ENCODE results near the gene CISD3. TPM values are rescaled to one million over a fixed set of nuclear protein-coding genes. Genes with fewer than 3 reads are reported as not detected.

The CISD3 gene
- total and polyA plus RNA-seq, 4 donors: 4.5 to 152 (median 37.3) TPM

- no peak overlapping the region for H3K27ac ChIP-seq (ENCODE audit: low read depth in 1 of 2, low read length in 2 of 2)
- no peak for TF ChIP-seq GABPA (IDR thresholded peaks at IDR 0.05 in 1 of 2, conservative IDR thresholded peaks at IDR 0.05 in 1 of 2)
- no peak for TF ChIP-seq REST (IDR thresholded peaks at IDR 0.05)
- no peak for TF ChIP-seq YY1 (IDR thresholded peaks at IDR 0.05)
- TF ChIP-seq MAX (IDR thresholded peaks at IDR 0.05): no peak
- no peak for TF ChIP-seq RAD21 (IDR thresholded peaks at IDR 0.05)
- no peak for TF ChIP-seq HNF4A (conservative IDR thresholded peaks at IDR 0.05)
- TF ChIP-seq SP1 (IDR thresholded peaks at IDR 0.05): no peak
- TF ChIP-seq HNF4G (IDR thresholded peaks at IDR 0.05): no peak
- TF ChIP-seq EGR1 (IDR thresholded peaks at IDR 0.05; ENCODE audit: low read depth in 2 of 2): no peak
- no peak for TF ChIP-seq ZBTB33 (IDR thresholded peaks at IDR 0.05)
- TF ChIP-seq JUND (IDR thresholded peaks at IDR 0.05): no peak
- TF ChIP-seq ATF3 (IDR thresholded peaks at IDR 0.05): no peak
- no peak for TF ChIP-seq CTCF (IDR thresholded peaks at IDR 0.05; ENCODE audit: low read depth, low read length, missing input control)
- no peak for TF ChIP-seq FOXA2 (IDR thresholded peaks at IDR 0.05)
- no peak for TF ChIP-seq TAF1 (conservative IDR thresholded peaks at IDR 0.05)
- TF ChIP-seq NR2F2 (IDR thresholded peaks at IDR 0.05): no peak
- no peak for TF ChIP-seq FOXA1 (IDR thresholded peaks at IDR 0.05)
- no peak overlapping the region for H3K4me3 ChIP-seq (ENCODE audit: low read depth in 1 of 3, low read length in 3 of 3)
- no peak overlapping the region for H3K9ac ChIP-seq (ENCODE audit: low read depth in 1 of 2, low read length in 2 of 2)
- H3K36me3 ChIP-seq (ENCODE audit: control insufficient read depth in 4 of 4, insufficient read depth in 3 of 4, low read depth in 1 of 4, low read length in 3 of 4): peaks cover 5 to 27% (median 7%) of the 10 kb centered on the region in 4 donors
- 94% methylated on average over 18 of the region's 18 CpGs for WGBS
- H3K4me1 ChIP-seq (ENCODE audit: control insufficient read depth in 4 of 4, insufficient read depth in 4 of 4, low read length in 3 of 4): peaks cover 0 to 13% (median 6%) of the 10 kb centered on the region in 4 donors
- no peaks in the 10 kb centered on the region for H3K27me3 ChIP-seq (ENCODE audit: control insufficient read depth in 4 of 4, insufficient read depth in 4 of 4, low read length in 3 of 4)
- DNase-seq (ENCODE audit: low spot score): no peak
- no peaks in the 10 kb centered on the region for H3K9me3 ChIP-seq (ENCODE audit: control insufficient read depth in 4 of 4, low read length in 3 of 4)
These were observed 20.9 kb upstream of the CISD3 start for GRCh38 chr17:38709104-38709820.

Data from liver (tissue), 9 donors.